Karpas-422 (cell line): Measurements from ENCODE around the gene PRDM16. TPM values are rescaled to one million over a fixed set of nuclear protein-coding genes. Genes with fewer than 3 reads are reported as not detected.

Experiments
- DNase-seq: peaks from one replicate; pipeline ENCODE4 v3.0.0-alpha.2; 2015
- H2AFZ ChIP-seq: fragments of 200-600 bp; sonication (generic); 2 replicates; pipeline ENCODE4 v1.6.1; 2014; ENCODE audit warnings: antibody characterized with exemption, low read length, mixed read lengths
- H3K27ac ChIP-seq: fragments of 200-600 bp; sonication (generic); 2 replicates; pipeline ENCODE4 v1.5.1; 2014; ENCODE audit warnings: mild to moderate bottlenecking, low read length, moderate library complexity
- H3K27me3 ChIP-seq: fragments of 200-600 bp; sonication (generic); 2 replicates; pipeline ENCODE4 v1.6.1; 2014; ENCODE audit warnings: low read length, mixed read lengths
- H3K36me3 ChIP-seq: fragments of 200-600 bp; sonication (generic); 2 replicates; pipeline ENCODE4 v1.6.1; 2014; ENCODE audit warnings: low read length, mixed read lengths; ENCODE audit not compliant: insufficient read depth
- H3K4me1 ChIP-seq: fragments of 200-600 bp; sonication (generic); 2 replicates; pipeline ENCODE4 v1.6.1; 2014; ENCODE audit warnings: mild to moderate bottlenecking, low read length, mixed read lengths
- H3K4me2 ChIP-seq: fragments of 200-600 bp; sonication (generic); 2 replicates; pipeline ENCODE4 v1.6.1; 2014; ENCODE audit warnings: low read length, low read depth, mild to moderate bottlenecking; ENCODE audit not compliant: poor library complexity, severe bottlenecking
- H3K4me3 ChIP-seq: fragments of 200-600 bp; sonication (generic); 2 replicates; pipeline ENCODE4 v1.5.1; 2014; ENCODE audit warnings: mild to moderate bottlenecking, antibody characterized with exemption, low read length, mixed read lengths
- H3K79me2 ChIP-seq: fragments of 200-600 bp; sonication (generic); 2 replicates; pipeline ENCODE4 v1.6.1; 2014; ENCODE audit warnings: mild to moderate bottlenecking, low read length, mixed read lengths
- H3K9ac ChIP-seq: fragments of 200-600 bp; sonication (generic); 2 replicates; pipeline ENCODE4 v1.6.0; 2014; ENCODE audit warnings: low read length
- H3K9me2 ChIP-seq: fragments of 200-600 bp; sonication (generic), shearing (Covaris generic); replicated peaks from 2 replicates; pipeline ENCODE4 v1.6.0; 2014; ENCODE audit warnings: mild to moderate bottlenecking, low read length, moderate library complexity; ENCODE audit not compliant: insufficient read depth
- H3K9me3 ChIP-seq: fragments of 300-700, 200-600 bp; sonication (generic); 2 replicates; pipeline ENCODE4 v1.6.1; 2014; ENCODE audit warnings: low read length, mixed read lengths
- H4K20me1 ChIP-seq: fragments of 200-600 bp; sonication (generic); 2 replicates; pipeline ENCODE4 v1.6.1; 2014; ENCODE audit warnings: mild to moderate bottlenecking, antibody characterized with exemption, low read length, low read depth; ENCODE audit not compliant: insufficient read depth
- total RNA-seq: library from RNA; depleted of rRNA; stranded (reverse); fragments of >200 nt; shearing (Covaris generic); gene quantifications from 2 replicates; pipeline ENCODE4 v1.2.3, GENCODE V29; 2014; ENCODE audit warnings: low replicate concordance

PRDM16 gene
- total RNA-seq, 1 experiment from 2014 or later = not detected

- H3K27ac ChIP-seq = no peak overlapping the region
- no peaks in the 10 kb centered on the region for H3K79me2 ChIP-seq
- no peaks in the 10 kb centered on the region for H3K9me3 ChIP-seq
- no peak for DNase-seq
- H3K4me1 ChIP-seq = no peaks in the 10 kb centered on the region
- H2AFZ ChIP-seq = no peak overlapping the region
- H3K27me3 ChIP-seq = no peaks in the 10 kb centered on the region
- H3K36me3 ChIP-seq = no peaks in the 10 kb centered on the region
- H3K9ac ChIP-seq = no peak overlapping the region
- H3K4me2 ChIP-seq = no peak overlapping the region
- H3K4me3 ChIP-seq = no peak overlapping the region
- H4K20me1 ChIP-seq = no peaks in the 10 kb centered on the region
- H3K9me2 ChIP-seq = no peaks in the 10 kb centered on the region
Measured at GRCh38 chr1:3146907-3147306, 77.9 kb downstream of the PRDM16 start.

GRCh38 chr1:3148171-3148570 is 79.2 kb downstream of the PRDM16 start:
- no peaks in the 10 kb centered on the region for H3K79me2 ChIP-seq
- H3K27ac ChIP-seq = no peak overlapping the region
- H3K27me3 ChIP-seq = no peaks in the 10 kb centered on the region
- no peaks in the 10 kb centered on the region for H3K9me2 ChIP-seq
- H2AFZ ChIP-seq = no peak overlapping the region
- no peaks in the 10 kb centered on the region for H4K20me1 ChIP-seq
- DNase-seq = no peak
- no peak overlapping the region for H3K4me3 ChIP-seq
- no peaks in the 10 kb centered on the region for H3K36me3 ChIP-seq
- H3K9me3 ChIP-seq = no peaks in the 10 kb centered on the region
- H3K9ac ChIP-seq = no peak overlapping the region
- no peak overlapping the region for H3K4me2 ChIP-seq
- no peaks in the 10 kb centered on the region for H3K4me1 ChIP-seq

- no peak overlapping the region for H3K27ac ChIP-seq
- no peak for DNase-seq
- no peaks in the 10 kb centered on the region for H3K27me3 ChIP-seq
Measured at GRCh38 chr1:3149277-3149676, 80.3 kb downstream of the PRDM16 start.

GRCh38 chr1:3151456-3151855 is 82.5 kb downstream of the PRDM16 start:
- H3K36me3 ChIP-seq = no peaks in the 10 kb centered on the region
- no peak overlapping the region for H3K4me2 ChIP-seq
- no peak for DNase-seq
- H3K79me2 ChIP-seq = no peaks in the 10 kb centered on the region
- no peak overlapping the region for H2AFZ ChIP-seq
- no peak overlapping the region for H3K4me3 ChIP-seq
- H3K27ac ChIP-seq = no peak overlapping the region
- H3K9me3 ChIP-seq = no peaks in the 10 kb centered on the region
- no peaks in the 10 kb centered on the region for H3K9me2 ChIP-seq
- H3K4me1 ChIP-seq = no peaks in the 10 kb centered on the region
- H3K27me3 ChIP-seq = no peaks in the 10 kb centered on the region
- no peak overlapping the region for H3K9ac ChIP-seq
- no peaks in the 10 kb centered on the region for H4K20me1 ChIP-seq

More at GRCh38 chr1:3149277-3149676, 80.3 kb downstream of the PRDM16 start:
- no peaks in the 10 kb centered on the region for H3K9me3 ChIP-seq
- no peaks in the 10 kb centered on the region for H3K79me2 ChIP-seq
- no peak overlapping the region for H3K9ac ChIP-seq
- no peaks in the 10 kb centered on the region for H3K4me1 ChIP-seq
- H3K9me2 ChIP-seq = no peaks in the 10 kb centered on the region
- no peak overlapping the region for H3K4me3 ChIP-seq
- H4K20me1 ChIP-seq = no peaks in the 10 kb centered on the region
- H3K36me3 ChIP-seq = no peaks in the 10 kb centered on the region
- H3K4me2 ChIP-seq = no peak overlapping the region
- H2AFZ ChIP-seq = no peak overlapping the region

GRCh38 chr1:3152143-3152542 is 83.1 kb downstream of the PRDM16 start:
- Histone ChIP-seq H3K9me3 (no peaks in the 10 kb centered on the region), H2AFZ (no peak overlapping the region), H3K9me2 (no peaks in the 10 kb centered on the region), H3K4me1 (no peaks in the 10 kb centered on the region), H3K36me3 (no peaks in the 10 kb centered on the region), H3K9ac (no peak overlapping the region), H3K4me3 (no peak overlapping the region), H4K20me1 (no peaks in the 10 kb centered on the region), H3K27ac (no peak overlapping the region), H3K79me2 (no peaks in the 10 kb centered on the region), H3K27me3 (no peaks in the 10 kb centered on the region), H3K4me2 (no peak overlapping the region)
- no peak for DNase-seq

- no peak overlapping the region for H3K9ac ChIP-seq
Measured at GRCh38 chr1:3153197-3153596, 84.2 kb downstream of the PRDM16 start.

GRCh38 chr1:3153902-3154795 is 85.1 kb downstream of the PRDM16 start:
- Histone ChIP-seq H3K9me2 (no peaks in the 10 kb centered on the region), H3K27me3 (no peaks in the 10 kb centered on the region), H3K4me1 (no peaks in the 10 kb centered on the region), H3K4me2 (no peak overlapping the region), H3K36me3 (no peaks in the 10 kb centered on the region), H3K9ac (no peak overlapping the region), H2AFZ (no peak overlapping the region), H3K9me3 (no peaks in the 10 kb centered on the region), H4K20me1 (no peaks in the 10 kb centered on the region), H3K79me2 (no peaks in the 10 kb centered on the region), H3K4me3 (no peak overlapping the region), H3K27ac (no peak overlapping the region)
- no peak for DNase-seq

More at GRCh38 chr1:3153197-3153596, 84.2 kb downstream of the PRDM16 start:
- H3K79me2 ChIP-seq = no peaks in the 10 kb centered on the region
- no peaks in the 10 kb centered on the region for H3K27me3 ChIP-seq
- no peak for DNase-seq
- H2AFZ ChIP-seq = no peak overlapping the region
- H3K27ac ChIP-seq = no peak overlapping the region
- no peaks in the 10 kb centered on the region for H3K9me2 ChIP-seq
- no peak overlapping the region for H3K4me2 ChIP-seq
- H3K4me3 ChIP-seq = no peak overlapping the region
- no peaks in the 10 kb centered on the region for H3K9me3 ChIP-seq
- H4K20me1 ChIP-seq = no peaks in the 10 kb centered on the region
- no peaks in the 10 kb centered on the region for H3K36me3 ChIP-seq
- H3K4me1 ChIP-seq = no peaks in the 10 kb centered on the region

GRCh38 chr1:3155056-3155925 is 86.3 kb downstream of the PRDM16 start:
- Histone ChIP-seq H3K4me3 (no peak overlapping the region), H3K27ac (no peak overlapping the region), H3K36me3 (no peaks in the 10 kb centered on the region), H3K9me2 (no peaks in the 10 kb centered on the region), H3K4me2 (no peak overlapping the region), H3K9me3 (no peaks in the 10 kb centered on the region), H2AFZ (no peak overlapping the region), H3K4me1 (no peaks in the 10 kb centered on the region), H3K79me2 (no peaks in the 10 kb centered on the region), H4K20me1 (no peaks in the 10 kb centered on the region), H3K9ac (no peak overlapping the region), H3K27me3 (no peaks in the 10 kb centered on the region)
- DNase-seq = no peak
